HG02798 (cell line): Measurements from ENCODE around the gene OR6B3.

Experiments used
- ATAC-seq: cut with Tn5 transposase; IDR thresholded peaks from one replicate; pipeline ENCODE4 v1.9.1; 2021; ENCODE audit warnings: mild to moderate bottlenecking; ENCODE audit not compliant: unreplicated experiment, poor library complexity

OR6B3 gene

GRCh38 chr2:240053173-240054155, at the start of gene OR6B3:
Gene OR6B3, minus strand, starts transcription at chr2:240053521.
- ATAC-seq = no peak

GRCh38 chr2:240098349-240098748, 45.0 kb upstream of the OR6B3 start:
- ATAC-seq = no peak

- no peak for ATAC-seq
These were observed 42.5 kb upstream of the OR6B3 start for GRCh38 chr2:240095556-240096523.

- ATAC-seq = no peak
These were observed 36.0 kb upstream of the OR6B3 start for GRCh38 chr2:240089306-240089705.

GRCh38 chr2:240086563-240086962, 33.2 kb upstream of the OR6B3 start:
- ATAC-seq = no peak

- ATAC-seq = no peak
These were observed 25.3 kb upstream of the OR6B3 start for GRCh38 chr2:240078631-240079030.

GRCh38 chr2:240077442-240077841, 24.1 kb upstream of the OR6B3 start:
- no peak for ATAC-seq

- no peak for ATAC-seq
These were observed 21.2 kb upstream of the OR6B3 start for GRCh38 chr2:240074545-240074944.

- no peak for ATAC-seq
These were observed 17.6 kb upstream of the OR6B3 start for GRCh38 chr2:240070907-240071306.

GRCh38 chr2:240069829-240070228, 16.5 kb upstream of the OR6B3 start:
- ATAC-seq = no peak

- ATAC-seq = no peak
These were observed 14.9 kb upstream of the OR6B3 start for GRCh38 chr2:240068193-240068592.

GRCh38 chr2:240066489-240066888, 13.2 kb upstream of the OR6B3 start:
- no peak for ATAC-seq

- ATAC-seq = no peak
These were observed 11.6 kb upstream of the OR6B3 start for GRCh38 chr2:240064898-240065297.

GRCh38 chr2:240060977-240061591, 7.8 kb upstream of the OR6B3 start:
- ATAC-seq = no peak

GRCh38 chr2:240056678-240057077, 3.4 kb upstream of the OR6B3 start:
- no peak for ATAC-seq

GRCh38 chr2:240055177-240055917, 2.0 kb upstream of the OR6B3 start:
- ATAC-seq = no peak

GRCh38 chr2:240052524-240052923, 797 bp downstream of the OR6B3 start:
- no peak for ATAC-seq

- ATAC-seq = no peak
These were observed 1.6 kb downstream of the OR6B3 start for GRCh38 chr2:240051697-240052096.

GRCh38 chr2:240050278-240050677, 3.0 kb downstream of the OR6B3 start:
- ATAC-seq = no peak

- ATAC-seq = no peak
These were observed 5.1 kb downstream of the OR6B3 start for GRCh38 chr2:240048237-240048636.
